Femur (tissue), 1 donor: ENCODE data around the gene SETX.
"Not testable (repeated sequence)": the region's sequence is repeated elsewhere in the genome, so short reads cannot be mapped to it uniquely, and the experiment has no call there.

Source experiments
- DNase-seq: peaks from one replicate; pipeline ENCODE4 v3.0.0-alpha.2; 2017

Gene SETX

DNA sequence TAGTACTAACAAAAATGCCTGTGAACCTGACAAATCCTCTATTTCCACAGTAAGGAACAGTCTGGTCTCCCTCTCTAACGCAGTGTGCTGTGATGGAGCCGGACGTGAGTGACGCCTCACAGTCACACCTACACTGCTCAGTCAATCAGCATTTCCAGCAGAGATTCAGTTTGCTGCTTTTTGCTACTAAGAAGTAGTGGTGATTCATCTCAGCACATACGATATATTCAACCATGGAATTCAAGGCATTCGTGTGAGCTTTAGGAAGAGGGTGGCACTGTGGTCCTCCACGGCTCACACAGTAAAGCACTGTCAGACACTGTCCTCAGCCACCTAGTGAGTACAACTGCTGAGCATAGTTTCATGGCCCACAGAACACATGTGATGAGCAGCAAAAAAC, 70.9 kb downstream of the SETX start:
- no peak for DNase-seq

DNA sequence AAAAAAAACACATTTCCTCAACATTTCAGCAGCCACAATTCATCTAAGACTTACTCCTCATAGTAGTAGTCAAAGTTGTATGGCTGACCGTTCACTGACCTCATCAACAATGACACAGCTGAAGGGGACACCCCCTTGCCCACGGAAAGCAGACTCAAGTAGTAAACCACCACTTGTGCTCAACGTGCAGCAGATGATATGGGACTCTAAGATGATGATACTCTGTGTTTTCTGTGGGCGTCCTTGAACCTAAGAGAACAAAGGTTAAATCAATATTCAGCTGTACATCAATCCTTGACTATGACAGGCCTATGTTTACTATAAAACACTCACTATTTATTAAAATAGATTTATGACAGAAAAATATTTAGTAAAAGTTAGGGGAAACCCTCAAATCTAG, 71.6 kb downstream of the SETX start:
- DNase-seq: no peak

DNA sequence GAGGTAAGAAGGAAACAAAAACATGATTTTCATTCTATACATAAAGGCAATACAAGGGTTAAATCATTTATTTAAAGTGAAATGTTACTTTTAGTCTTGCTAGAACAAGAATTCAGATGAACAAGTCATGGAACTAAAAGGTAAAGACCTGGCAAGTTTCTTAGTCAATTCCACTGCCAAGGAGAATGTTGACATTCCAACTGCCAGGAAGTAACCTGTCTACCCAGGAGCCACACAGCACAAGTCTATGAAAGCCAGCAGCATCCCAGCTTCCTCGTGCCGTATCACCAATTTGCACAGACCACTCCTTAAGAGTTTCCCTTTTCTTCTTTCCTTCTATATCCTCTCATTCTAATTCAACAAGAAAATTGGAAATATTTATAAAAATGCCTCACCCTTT, 79.9 kb downstream of the SETX start:
- DNase-seq: no peak

DNA sequence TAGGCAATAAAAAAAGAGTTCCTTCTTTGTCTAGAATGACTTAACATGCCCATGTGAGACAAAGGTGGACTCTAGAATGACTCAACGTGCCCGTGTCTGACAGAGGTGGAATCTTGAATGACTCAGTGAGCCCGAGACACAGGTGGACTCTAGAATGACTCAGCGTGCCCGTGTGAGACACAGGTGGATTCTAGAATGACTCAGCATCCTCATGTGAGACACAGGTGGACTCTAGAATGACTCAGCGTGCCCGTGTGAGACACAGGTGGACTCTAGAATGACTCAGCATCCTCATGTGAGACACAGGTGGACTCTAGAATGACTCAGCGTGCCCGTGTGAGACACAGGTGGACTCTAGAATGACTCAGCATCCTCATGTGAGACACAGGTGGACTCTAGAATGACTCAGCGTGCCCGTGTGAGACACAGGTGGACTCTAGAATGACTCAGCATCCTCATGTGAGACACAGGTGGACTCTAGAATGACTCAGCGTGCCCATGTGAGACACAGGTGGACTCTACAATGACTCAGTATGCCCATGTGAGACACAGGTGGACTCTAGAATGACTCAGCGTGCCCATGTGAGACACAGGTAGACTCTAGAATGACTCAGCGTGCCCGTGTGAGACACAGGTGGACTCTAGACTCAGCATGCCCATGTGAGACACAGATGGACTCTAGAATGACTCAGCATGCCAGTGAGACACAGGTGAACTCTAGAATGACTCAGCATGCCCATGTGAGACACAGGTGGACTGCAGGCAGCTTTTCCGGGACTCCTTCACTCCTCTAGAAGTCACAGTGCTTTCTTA, 84.9 kb downstream of the SETX start:
- DNase-seq: not testable (repeated sequence)

DNA sequence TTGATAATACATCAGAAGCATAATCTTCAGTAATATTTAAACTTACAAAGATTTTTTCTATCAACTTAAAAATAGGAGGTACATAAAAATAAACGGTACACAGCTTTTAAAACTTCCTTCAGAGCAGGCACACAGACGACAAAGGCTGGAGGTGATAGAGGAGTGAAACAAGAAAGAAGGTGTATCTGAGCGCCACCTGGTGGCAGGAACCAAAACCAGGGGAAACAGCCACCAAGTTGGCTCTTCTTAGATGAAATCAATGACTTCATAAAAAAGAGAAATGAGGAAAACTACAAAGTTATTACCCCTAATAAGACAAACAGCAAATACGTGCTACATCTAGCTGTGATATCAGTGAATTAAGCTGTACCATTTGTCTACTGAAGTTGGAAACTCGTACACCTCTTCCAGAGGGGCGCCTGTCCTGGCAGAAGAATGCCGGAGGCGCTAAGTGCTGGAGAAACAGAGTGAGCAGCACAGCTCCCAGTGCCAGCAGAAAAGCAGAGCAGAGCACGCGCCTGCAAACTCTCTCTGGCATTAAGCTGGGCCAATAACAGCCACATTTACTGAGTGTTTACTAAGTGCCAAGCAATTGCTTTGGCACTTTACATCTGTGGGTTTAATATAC, 85.9 kb downstream of the SETX start:
- DNase-seq: peak; percentile 51

DNA sequence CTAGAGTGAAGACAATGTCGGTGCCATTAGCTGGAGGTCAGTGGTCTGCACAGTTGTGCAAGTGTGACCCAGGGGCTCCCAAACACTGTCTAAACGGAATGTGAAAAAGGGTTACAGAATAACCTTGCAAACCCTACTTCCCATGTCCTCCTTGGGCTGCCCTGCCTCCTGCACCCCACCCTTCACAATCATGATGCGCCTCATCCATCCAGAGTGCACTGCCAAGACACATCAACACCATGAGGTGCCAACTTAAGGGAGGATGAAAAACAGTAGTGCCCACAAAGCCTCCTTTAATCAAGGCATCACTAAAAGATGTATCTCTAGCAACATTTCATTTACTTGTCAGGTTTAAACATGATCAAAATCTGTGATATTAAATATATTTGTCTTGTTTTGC, 87.1 kb downstream of the SETX start:
- DNase-seq: no peak

DNA sequence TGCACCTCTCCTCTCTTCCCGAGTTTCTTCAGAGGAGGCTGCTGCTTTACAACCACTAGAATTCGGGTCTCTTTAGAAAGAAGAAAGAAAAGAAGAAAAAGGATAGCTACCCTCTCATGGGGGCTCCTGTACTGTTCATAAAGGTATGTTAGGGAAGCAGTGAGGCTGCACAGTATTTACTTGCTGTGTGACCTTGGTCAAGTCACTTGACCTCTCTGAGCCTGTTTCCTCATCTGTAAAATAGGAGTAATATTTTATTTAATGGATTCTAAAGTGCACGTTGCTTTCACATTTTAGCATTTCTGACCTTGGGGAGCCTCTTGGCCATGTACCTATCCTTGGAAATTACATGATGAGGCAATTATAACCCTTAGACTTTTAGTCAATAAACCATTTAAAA, 88.8 kb downstream of the SETX start:
- no peak for DNase-seq

DNA sequence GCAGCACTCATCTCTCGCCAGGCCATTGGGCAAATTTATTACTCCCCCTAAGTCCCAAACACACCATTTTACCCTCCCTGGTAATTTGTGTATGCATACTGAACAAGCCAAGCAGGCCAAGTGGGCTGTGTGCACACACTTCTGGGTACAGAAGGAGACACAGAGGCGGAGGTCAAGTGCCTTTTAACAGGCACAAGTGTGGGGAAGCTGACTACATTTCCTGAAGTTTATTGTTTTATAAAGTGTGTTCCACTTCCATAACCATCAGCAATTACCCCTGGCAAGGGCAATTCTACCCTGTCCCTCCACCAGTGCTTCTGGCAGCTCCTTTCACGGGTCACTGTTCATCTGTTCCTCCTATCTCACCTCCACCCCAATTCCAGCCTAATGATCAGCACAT, 93.9 kb downstream of the SETX start:
- no peak for DNase-seq

DNA sequence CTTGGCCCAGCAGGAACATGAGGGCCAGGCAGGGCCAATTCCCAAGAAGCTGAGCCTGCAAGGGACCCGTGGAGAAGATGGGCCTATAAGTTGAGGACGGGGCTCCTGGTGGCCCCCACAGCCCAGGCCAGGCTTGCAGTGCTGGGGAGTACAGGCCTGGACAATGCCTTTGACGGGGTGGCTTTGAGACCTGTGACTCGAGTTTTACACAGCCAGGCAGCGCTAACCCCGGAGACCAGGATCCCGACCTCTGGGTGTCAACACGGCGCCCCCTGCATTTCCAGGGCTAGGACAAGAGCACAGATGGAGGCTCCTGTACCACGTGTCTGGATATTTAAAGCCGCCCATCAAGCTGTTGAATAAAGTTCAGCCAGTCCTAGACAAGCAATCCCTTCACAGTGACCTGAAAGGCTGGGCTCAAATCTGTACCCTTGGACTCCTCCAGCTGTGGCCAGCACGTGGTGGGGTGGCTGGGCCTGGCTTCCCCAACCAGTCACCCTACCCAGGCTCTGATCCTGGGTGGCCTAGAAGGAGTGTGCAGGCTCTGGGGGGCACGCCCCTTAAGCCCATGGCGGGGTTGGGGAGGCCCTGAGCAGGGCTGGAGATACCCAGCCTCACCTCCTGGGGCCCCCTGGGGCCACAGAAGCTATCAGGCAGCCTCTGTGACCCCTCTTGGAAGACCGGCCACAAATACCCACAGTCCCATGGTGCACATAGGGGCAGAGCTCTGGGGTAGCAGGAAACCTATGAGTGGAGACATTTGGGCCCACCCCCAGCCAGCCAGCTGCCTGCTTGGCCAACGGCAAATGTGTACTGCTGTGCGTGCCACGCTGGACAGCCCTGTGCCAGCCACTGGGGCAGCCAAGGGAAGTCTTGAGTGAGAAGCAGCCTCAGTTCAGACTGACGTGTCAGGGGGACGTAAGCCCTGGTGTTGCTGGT, 104.2 kb downstream of the SETX start:
- DNase-seq: no peak

DNA sequence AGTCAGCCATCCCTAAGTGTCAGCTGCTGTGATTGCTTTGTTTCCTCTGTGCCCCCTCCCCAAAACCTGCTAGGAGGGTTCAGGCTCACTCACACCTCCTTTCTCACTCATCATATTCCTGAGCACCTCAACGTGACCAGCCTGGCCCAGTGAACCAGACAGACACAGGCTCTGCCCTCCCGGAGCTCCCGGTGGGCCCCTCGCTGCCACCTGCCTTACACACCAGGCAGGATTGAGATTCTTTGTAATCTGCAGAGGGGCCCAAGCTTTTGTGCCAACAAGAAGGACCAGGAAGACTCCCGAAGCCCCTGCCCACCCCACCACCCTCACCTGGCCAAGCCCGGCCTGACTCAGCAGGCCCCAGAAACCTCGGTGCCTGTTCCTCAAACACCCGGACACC, 105.1 kb downstream of the SETX start:
- no peak for DNase-seq

DNA sequence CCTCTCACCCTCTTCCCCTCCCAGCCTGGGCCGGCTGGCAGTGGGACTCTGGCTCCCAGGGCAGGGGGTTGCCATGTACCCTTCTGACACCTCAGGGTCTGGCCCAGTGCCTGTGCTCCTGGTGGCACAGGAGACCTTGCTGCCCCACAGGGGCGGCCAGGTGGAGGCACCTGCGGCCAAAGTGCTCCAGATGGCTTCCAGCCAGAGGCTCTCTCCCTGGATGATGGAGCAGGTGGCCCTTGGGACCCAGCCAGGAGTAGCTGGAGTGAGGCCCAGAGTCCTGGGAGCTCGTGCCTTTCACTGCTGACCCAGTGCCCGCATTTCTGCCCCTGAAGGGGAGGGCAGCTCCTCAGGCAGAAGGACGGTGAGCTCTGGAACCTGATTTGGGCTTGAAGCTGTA, 105.7 kb downstream of the SETX start:
- DNase-seq: no peak

DNA sequence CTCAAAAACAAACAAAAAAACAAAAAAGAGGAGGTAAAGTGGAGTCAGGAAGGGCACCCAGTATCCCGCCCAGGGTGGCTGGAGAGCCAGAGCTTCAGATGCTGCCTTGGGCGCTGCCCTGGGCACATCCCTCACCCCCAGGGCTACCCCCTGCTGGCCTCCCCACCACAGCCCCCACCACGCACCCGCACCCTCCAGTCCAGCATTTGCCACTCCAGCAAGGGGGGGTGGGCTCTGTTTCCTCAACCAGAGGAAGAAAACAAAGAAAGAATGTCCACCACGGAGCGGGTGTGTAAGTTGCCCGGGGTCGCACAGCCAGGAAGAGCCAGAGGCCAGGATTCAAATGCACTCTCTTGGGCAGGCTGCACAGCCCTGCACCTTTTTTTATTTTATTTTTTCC, 106.8 kb downstream of the SETX start:
- no peak for DNase-seq

DNA sequence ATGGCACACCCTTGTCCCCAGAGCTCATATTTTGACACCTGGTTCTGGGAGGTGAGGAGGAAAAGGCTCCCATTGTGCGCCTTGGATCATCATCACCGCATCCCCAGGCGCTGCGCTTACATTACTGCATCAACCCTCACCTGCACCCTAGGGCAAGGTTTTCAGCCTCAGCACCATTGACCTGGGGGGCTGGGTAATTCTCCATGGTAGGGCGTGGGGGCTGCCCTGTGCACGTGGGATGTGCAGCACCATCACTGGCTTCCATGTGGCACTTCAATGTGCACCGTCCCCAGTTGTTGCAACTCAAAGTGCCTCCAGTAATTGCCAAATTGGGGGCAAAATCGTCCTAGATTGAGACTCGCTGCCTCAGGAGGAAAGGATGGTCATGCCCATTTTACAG, 109.3 kb downstream of the SETX start:
- DNase-seq: no peak

DNA sequence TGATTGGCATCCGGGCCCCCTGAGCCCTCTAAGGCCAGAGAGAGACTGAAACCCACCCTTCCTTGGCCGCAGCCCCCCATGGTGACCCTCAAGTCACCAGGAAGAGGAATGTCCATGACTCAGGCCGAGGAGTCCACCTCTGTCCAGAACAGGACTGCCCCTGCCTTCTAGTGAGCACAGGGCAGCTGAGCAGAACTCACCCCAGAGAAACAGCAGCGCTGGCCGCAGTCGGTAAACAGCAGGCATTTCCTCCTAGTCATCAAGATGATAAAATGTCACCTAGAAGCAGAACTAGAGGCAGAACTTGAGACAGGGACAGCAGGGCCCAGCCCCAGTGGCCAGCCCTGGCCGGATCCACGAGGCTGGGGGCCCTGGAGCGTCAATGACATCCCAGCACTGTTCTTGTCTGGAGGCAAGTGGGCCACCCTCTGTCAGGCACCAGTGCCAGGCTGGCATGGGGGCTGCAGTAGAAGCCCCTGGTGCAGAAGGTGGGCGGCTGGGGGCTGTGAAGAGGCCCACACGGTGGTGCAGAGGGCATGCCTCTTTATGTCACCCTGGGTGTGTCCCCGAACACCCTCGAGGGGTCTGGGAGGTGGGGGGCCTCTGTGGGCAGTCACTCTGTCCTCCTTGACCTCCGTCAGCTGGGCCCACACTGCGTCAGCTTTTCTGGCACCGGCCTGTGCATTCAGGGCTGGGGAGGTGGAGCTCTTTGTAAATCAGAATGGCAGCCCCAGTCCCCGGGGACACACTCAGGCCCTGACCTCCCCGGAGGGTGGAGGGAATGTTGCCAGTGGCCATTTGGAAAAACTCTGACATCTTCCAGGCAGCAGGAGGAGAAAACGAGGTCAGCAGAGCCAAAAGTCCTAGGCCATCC, 110.0 kb downstream of the SETX start:
- DNase-seq: no peak

DNA sequence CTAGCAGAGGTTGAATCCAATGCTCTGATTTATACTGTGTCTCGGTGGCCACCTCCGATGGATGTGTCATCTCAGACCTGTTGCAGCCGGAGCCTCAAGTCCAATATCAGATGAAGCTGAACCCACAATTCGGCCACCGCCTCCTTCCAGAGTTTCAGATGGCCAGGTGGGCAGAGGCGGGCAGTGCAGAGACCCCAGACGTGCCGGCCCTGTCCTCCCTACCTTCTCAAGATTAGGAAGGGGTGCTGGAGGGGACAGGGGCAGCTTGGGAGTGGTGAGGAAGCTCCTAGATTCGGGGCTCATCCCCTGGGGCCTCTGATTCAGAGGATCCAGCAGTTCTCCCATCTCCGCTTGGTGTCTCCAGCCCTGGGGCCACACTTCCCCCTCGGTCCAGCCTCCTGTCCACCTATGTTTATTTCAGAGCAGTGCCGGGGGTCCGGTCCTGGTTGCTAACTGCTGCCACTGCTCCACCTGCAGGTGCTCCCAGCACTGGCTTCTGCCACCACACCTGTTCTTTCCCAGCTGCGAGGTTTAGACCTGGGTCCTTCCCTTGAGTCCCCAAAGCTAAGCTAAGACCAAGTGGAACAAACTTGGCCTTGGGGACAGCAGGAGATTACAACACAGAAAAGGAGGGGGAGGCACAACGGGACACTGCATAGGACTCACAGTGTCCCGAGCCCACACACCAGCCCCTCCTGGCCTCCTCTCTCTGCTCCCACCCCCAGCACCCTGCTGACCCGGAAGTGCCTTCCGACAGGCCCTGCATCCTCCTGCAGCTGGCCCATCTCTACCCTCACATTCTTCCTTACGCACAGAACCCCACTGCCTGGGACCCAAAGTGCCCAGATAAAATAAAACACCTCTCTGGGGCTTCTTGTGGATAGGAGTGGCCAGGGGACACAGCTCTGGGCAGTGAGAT, 111.4 kb downstream of the SETX start:
- DNase-seq: no peak

DNA sequence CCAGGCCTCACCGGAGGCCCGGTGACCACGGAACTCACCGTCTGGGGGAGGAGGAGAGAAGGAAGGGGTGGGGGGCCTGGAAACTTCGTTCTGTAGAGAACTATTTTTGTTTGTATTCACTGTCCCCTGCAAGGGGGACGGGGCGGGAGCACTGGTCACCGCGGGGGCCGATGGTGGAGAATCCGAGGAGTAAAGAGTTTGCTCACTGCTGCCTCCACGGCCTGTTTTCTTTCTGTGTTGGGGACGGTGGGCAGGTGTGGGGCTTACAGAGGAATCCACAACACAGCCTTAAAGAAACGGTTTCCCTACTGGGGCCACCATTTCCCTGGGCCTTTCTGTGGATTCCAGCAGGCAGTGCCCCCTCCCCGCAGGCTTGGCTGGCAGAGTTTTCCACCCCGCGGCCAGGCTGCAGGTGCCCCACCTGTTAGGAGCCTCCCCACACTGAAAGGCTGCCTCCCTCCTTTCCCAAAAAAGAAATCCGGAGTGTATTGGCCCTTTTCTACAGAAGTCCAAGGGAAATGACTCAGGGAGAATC, 112.1 kb downstream of the SETX start:
- DNase-seq: no peak

DNA sequence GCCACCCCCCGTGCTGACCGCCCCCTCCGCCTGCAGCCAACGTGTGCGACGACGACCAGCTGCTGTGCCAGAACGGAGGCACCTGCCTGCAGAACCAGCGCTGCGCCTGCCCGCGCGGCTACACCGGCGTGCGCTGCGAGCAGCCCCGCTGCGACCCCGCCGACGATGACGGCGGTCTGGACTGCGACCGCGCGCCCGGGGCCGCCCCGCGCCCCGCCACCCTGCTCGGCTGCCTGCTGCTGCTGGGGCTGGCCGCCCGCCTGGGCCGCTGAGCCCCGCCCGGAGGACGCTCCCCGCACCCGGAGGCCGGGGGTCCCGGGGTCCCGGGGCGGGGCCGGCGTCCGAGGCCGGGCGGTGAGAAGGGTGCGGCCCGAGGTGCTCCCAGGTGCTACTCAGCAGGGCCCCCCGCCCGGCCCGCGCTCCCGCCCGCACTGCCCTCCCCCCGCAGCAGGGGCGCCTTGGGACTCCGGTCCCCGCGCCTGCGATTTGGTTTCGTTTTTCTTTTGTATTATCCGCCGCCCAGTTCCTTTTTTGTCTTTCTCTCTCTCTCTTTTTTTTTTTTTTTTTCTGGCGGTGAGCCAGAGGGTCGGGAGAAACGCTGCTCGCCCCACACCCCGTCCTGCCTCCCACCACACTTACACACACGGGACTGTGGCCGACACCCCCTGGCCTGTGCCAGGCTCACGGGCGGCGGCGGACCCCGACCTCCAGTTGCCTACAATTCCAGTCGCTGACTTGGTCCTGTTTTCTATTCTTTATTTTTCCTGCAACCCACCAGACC, 112.8 kb downstream of the SETX start:
- peak; percentile 46 for DNase-seq

DNA sequence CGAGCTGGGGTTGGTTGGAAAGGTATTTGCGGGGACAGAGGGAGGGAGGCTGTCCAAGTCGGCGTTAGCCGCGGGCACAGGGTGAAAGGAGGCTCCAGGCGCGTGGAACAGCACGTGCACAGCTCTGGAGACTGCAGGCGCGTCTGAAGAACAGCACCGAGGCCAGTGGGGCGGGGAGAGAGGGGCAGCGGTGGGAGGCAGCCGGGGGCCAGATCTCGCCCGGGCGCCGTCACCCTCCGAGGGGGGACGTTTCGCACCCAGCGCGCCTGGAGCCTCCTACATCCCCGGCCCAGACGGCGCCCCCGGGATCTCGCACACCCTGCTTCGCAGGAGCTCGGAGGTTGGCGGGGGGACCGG, 113.3 kb downstream of the SETX start:
- no peak for DNase-seq

DNA sequence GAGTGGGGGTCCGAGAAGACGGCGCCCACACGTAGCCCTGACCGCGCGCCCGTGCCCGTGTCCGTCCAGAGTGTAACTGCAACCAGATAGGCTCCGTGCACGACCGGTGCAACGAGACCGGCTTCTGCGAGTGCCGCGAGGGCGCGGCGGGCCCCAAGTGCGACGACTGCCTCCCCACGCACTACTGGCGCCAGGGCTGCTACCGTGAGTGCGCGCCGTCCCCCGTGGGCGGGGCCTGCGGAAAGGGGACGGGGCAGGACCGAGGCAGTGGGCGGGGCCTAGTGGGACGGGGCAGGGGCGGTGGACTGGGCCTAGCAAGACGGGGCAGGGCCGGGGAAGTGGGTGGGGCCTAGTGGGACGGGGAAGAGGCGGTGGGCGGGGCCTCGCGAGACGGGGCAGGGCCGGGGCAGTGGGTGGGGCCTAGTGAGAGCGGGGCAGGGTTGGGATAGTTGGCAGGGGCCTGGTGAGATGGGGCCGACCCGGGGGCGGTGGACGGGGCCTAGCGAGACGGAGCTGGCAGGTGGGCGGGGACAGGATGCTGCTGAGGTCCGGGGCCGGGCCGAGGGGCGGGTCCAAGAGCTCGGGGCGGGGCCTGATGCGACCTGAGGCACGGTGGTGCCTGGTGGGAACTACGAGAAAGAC, 113.8 kb downstream of the SETX start:
- peak; percentile 97 for DNase-seq
